HUES48 (cell line): ENCODE data around the gene NEDD4L.
A peak's percentile ranks its signal among the peaks of the same experiment; 100 is the strongest.
"Not testable (repeated sequence)": the region's sequence is repeated elsewhere in the genome, so short reads cannot be mapped to it uniquely, and the experiment has no call there.

ENCODE experiments used
- H3K27ac ChIP-seq: one replicate; pipeline ENCODE4 v1.7.0; 2013; ENCODE audit warnings: low read depth, low read length, inconsistent platforms
- H3K27me3 ChIP-seq: 2 replicates; pipeline ENCODE4 v1.6.1; 2013; ENCODE audit warnings: mild to moderate bottlenecking, low read length; ENCODE audit not compliant: control insufficient read depth, insufficient read depth
- H3K36me3 ChIP-seq: 2 replicates; pipeline ENCODE4 v1.6.1; 2013; ENCODE audit warnings: low read length; ENCODE audit not compliant: control insufficient read depth, insufficient read depth
- H3K4me1 ChIP-seq: 2 replicates; pipeline ENCODE4 v1.6.1; 2013; ENCODE audit warnings: mild to moderate bottlenecking, low read length; ENCODE audit not compliant: control insufficient read depth, insufficient read depth
- H3K4me3 ChIP-seq: 2 replicates; pipeline ENCODE4 v1.5.1; 2013; ENCODE audit warnings: mild to moderate bottlenecking, low read depth, low read length
- H3K9ac ChIP-seq: 2 replicates; pipeline ENCODE4 v1.6.1; 2013; ENCODE audit warnings: mild to moderate bottlenecking, low read depth, low read length, moderate library complexity
- H3K9me3 ChIP-seq: 2 replicates; pipeline ENCODE4 v1.6.1; 2013; ENCODE audit warnings: low read length; ENCODE audit not compliant: control insufficient read depth, insufficient read depth

NEDD4L gene

DNA sequence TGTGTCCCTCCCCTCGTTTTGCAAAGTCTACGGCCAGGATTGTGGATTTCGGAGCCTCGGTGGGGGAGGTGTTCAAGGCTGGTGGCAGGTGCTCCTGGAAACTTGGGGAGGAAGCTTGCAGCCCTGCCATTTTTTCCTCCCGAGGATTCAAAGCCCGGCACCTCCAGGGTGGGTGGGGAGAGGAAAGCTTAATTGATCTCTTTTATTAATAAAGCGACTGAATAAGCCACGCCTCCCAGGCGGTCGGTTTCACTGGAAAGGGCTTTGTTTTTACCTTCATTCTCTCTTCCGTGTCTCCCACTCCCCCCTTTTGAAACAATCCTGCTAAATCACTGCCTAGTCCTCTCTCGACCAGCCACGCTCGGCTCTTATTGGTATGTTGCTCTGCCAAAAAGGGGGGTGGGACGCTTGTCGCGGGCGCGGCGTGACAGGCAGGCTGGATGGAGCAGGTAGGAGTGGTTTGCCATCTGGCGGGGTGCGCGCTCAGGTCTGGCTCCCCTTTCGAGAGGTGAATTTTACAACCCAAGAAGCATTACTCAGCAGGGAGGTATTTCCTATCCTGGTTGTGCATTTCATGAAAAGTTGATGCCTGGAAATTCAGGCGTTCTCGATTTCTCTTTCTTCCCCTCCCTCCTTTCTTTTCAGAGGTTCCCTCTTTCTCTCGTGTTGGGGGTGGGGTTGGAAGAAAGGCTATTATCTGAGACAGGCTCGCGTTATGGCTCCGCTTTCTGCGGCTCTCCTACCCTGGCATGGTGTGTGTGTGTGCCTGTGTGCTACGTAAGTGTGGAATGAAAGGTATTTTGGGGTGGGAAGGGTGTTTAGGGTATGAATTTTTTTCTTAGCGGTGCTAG lies 1.4 kb downstream of the NEDD4L start:
- peaks cover 24% of the 10 kb centered on the region for H3K4me1 ChIP-seq
- peak overlapping the region; percentile 94 for H3K27ac ChIP-seq
- H3K27me3 ChIP-seq: no peaks in the 10 kb centered on the region
- H3K4me3 ChIP-seq: peak overlapping the region; percentile 95
- H3K9me3 ChIP-seq: no peaks in the 10 kb centered on the region
- H3K36me3 ChIP-seq: no peaks in the 10 kb centered on the region
- peak overlapping the region; percentile 67 for H3K9ac ChIP-seq

DNA sequence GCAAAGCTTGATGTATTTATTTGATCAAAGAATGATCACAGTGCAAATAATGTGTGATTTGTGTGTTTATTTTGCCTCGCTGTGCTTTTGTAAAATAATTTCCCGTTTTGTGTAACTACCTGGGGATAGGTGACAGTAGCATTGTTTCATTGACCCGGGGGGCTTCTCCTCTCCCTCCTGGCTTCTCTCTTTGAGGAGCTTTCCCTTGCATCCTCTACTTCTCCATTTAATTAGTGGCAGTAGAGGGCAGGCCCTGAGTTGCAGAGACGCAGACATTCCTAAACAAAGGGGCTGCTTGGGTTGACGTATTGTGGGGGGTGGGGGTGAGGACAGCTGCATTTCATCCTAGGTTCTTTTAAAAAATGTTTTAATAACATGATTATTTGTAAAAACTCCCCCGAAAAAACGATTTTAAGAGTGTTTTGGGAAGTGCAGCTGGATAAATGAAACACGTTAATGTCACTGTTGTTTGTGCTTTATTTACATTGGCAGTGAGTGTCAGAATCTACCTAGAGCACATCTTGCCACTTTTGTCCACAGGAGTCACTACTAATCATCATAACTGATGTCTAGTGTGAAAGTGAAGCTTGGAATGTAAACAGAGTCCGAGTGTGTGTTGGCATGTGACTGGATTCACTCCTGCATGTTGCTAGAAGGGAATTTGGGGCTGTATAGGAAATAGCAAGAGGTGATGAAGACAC lies 2.2 kb downstream of the NEDD4L start:
- Histone ChIP-seq H3K9ac (peak overlapping the region; percentile 67), H3K9me3 (no peaks in the 10 kb centered on the region), H3K4me3 (peak overlapping the region; percentile 95), H3K36me3 (no peaks in the 10 kb centered on the region), H3K4me1 (peaks cover 24% of the 10 kb centered on the region), H3K27ac (peak overlapping the region; percentile 94), H3K27me3 (no peaks in the 10 kb centered on the region)

DNA sequence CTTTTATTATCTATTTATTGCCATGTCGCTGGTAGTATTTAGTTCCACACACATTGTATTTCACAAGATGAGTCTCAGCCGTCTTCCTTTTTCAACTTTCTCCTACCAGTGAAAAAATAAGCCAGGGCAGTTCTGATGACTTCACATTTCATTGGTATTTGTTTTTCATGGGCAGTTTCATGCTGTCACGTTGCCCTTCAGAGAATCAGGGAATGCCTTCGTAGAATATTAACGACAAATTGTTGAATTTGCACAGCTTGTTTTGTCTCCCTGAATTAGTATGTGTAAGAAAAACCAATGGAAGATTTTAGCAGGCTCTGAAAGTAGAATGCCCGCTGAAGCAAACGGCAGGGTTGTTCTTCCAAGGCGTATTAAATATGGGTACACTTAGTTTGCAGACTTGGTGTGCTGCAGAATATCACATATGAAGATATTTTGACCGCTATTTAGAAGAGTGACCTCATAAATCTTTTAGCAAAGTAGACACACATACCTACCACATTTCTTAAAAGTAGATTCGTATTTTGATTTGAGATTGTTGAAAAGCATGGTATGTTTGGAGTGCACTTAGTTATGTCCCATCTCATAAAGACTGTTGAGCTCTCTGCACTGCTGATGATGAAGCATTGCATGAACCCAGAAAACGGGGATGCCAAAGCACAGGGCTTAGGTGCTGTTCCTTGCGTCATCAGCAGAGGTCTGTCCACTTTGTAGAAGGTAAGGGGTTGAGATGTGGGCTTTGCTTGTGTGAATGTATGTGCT lies 2.9 kb downstream of the NEDD4L start:
- no peak overlapping the region for H3K9ac ChIP-seq
- H3K4me1 ChIP-seq: peaks cover 24% of the 10 kb centered on the region
- H3K9me3 ChIP-seq: no peaks in the 10 kb centered on the region
- H3K36me3 ChIP-seq: no peaks in the 10 kb centered on the region
- H3K4me3 ChIP-seq: peak overlapping the region; percentile 95
- peak overlapping the region; percentile 94 for H3K27ac ChIP-seq
- H3K27me3 ChIP-seq: no peaks in the 10 kb centered on the region

DNA sequence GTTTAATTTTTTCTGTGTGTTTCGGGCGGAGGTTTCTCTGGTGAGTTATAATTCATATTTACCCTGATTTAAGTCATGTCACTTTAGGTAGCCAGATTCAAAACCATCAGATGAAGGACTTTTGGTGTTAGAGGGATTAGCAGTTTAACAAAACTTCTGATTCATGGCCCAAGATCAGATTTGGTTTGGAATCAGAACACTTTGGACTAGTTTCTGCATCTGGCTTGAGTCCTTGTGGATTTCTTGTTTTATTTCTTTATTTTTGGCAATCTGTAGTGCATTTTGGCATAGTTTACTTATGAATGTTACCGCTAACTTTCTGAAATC lies 3.5 kb downstream of the NEDD4L start:
- H3K4me1 ChIP-seq: peaks cover 24% of the 10 kb centered on the region
- no peak overlapping the region for H3K27ac ChIP-seq
- no peaks in the 10 kb centered on the region for H3K9me3 ChIP-seq
- H3K36me3 ChIP-seq: no peaks in the 10 kb centered on the region
- no peaks in the 10 kb centered on the region for H3K27me3 ChIP-seq
- H3K4me3 ChIP-seq: no peak overlapping the region
- no peak overlapping the region for H3K9ac ChIP-seq

DNA sequence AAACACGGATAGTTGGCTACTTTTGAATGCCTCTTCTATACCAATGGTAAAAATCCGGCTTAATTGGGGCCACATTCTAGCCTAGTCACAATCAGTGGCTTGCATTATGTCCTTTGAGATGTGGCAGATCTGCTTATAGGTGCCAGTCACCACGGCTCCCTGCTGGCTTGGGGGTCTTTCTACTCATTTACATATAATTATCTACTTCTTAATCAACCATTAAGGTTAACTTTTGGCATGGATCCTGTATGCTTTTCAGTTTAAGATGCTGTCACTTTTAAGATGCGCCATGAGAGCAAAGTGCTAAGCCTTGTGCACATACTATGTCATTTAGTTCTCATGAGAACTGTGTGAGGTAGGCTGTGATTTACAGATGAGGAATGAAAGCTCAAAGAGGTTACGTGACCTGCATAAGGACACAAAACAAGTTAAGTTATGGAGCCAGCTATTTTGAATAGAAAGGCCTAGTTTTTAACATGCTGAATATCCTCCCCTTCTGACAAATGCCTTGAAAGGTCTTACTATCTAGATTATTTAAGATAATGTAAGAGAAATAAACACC lies 4.1 kb downstream of the NEDD4L start:
- Histone ChIP-seq H3K4me3 (no peak overlapping the region), H3K36me3 (no peaks in the 10 kb centered on the region), H3K9ac (no peak overlapping the region), H3K9me3 (no peaks in the 10 kb centered on the region), H3K4me1 (peaks cover 24% of the 10 kb centered on the region), H3K27me3 (no peaks in the 10 kb centered on the region), H3K27ac (no peak overlapping the region)

DNA sequence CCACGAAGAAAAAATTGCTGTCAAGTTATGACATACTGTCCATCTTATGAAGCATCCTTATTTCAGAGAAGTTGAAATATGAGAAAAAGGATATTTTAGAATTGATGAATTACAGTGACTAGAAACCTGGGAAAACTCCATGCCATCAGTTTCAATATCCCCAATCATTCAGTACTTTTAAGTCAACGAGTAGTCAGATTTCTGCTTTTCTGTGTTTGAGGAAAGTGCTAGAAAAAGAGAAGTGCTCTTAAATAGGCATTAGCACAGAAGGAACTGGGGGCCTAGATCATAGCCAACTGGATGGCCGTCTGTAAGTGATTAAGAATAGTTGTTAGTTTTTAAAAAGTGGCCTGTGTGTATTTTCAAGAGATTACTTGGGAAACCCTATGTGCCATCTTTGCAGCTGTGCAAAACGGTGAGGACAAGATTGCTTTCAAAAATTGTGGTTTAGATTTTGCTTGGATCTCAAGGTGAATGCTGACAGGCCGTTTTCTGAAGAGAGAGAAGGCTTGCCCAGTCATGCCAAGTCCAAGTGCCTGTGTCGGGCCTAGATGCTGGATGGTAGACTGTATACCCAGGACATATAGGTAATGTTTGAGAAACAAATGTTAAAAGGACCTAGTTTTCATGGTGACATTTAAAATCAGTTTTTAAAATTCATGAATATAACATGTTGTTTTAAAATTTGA lies 5.1 kb downstream of the NEDD4L start:
- Histone ChIP-seq H3K27ac (no peak overlapping the region), H3K4me3 (no peak overlapping the region), H3K9ac (no peak overlapping the region), H3K4me1 (peaks cover 30% of the 10 kb centered on the region), H3K9me3 (no peaks in the 10 kb centered on the region), H3K36me3 (no peaks in the 10 kb centered on the region), H3K27me3 (no peaks in the 10 kb centered on the region)

DNA sequence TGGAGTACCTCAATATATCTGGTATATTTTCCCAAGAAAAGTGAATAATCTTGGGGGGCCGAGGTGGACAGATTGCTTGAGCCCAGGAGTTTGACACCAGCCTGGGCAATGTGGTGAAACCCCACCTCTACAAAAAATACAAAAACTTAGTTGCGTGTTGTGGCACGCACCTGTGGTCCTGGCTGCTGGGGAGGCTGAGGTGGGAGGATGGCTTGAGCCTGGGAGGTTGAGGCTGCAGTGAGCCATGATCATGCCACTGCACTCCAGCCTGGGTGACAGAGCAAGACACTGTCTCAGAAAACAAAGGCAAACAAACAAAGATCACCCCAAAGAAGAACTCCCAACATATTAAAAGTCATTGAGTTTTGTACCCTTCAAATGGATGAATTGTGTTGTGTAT lies 6.9 kb downstream of the NEDD4L start:
- H3K9me3 ChIP-seq, H3K36me3 ChIP-seq, H3K27me3 ChIP-seq, H3K27ac ChIP-seq, H3K9ac ChIP-seq, H3K4me3 ChIP-seq: not testable (repeated sequence)
- H3K4me1 ChIP-seq: peaks cover 34% of the 10 kb centered on the region

DNA sequence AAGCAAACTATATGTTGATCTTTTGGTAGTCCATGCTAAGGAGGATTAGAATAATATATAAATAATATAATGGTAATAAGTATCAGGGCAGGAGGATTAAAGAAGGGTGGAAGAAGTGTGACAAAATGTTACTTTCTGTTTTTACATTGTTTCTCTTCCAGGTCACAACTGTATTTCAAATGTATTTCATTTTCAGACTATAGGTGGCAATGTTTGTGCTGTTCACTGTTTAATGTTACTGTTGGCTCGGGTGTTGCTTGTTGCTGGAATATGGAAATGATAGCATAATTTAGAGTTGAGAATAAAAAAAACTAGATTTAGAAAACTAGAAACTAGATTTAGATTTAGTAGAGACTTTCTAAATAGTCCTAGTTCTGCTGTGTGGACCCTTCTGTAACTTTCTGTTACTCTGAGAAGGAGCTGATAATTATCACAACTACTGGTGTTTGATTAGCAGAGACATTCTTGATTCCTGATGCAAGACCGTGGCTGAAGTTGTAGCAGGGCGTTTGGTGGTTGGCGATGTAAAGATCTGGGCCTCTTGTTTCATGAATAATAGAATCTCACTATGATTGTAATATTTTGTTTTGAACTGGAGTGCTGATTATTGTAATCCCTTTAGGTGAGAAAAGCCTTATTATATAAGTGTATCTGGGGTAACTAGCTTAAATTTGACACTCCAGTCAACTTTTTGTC lies 7.9 kb downstream of the NEDD4L start:
- Histone ChIP-seq H3K4me3 (no peak overlapping the region), H3K27ac (no peak overlapping the region), H3K4me1 (peaks cover 25% of the 10 kb centered on the region), H3K27me3 (no peaks in the 10 kb centered on the region), H3K9me3 (no peaks in the 10 kb centered on the region), H3K9ac (no peak overlapping the region), H3K36me3 (no peaks in the 10 kb centered on the region)

DNA sequence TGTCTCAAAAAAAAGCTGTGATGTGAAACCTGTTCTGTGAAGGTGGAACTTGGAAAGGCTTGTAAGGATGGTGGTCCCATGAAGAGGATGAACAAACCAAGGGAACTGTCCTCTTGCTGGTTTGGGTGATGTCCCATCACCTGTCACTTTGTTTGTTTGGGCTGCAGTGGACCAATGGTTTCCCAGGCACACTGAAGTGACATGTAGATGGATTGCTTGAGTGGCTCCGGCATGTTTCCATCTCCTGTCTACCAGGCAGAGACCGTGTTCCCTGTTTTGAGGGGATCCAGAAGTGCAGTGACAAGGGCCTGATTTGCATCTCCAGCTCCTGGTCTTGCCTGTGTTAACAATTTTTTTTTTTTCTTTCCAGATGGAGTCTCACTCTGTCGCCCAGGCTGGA lies 8.9 kb downstream of the NEDD4L start:
- H3K9me3 ChIP-seq: no peaks in the 10 kb centered on the region
- no peak overlapping the region for H3K27ac ChIP-seq
- H3K4me1 ChIP-seq: peaks cover 15% of the 10 kb centered on the region
- no peaks in the 10 kb centered on the region for H3K27me3 ChIP-seq
- no peak overlapping the region for H3K4me3 ChIP-seq
- H3K9ac ChIP-seq: no peak overlapping the region
- no peaks in the 10 kb centered on the region for H3K36me3 ChIP-seq
